Right kidney (tissue), 1 donor: ENCODE data around the gene KCNMA1.
"Not testable (repeated sequence)": the region's sequence is repeated elsewhere in the genome, so short reads cannot be mapped to it uniquely, and the experiment has no call there.

Experiments
- DNase-seq: peaks from one replicate; pipeline ENCODE4 v3.0.0-alpha.2; 2016

KCNMA1 gene

DNA sequence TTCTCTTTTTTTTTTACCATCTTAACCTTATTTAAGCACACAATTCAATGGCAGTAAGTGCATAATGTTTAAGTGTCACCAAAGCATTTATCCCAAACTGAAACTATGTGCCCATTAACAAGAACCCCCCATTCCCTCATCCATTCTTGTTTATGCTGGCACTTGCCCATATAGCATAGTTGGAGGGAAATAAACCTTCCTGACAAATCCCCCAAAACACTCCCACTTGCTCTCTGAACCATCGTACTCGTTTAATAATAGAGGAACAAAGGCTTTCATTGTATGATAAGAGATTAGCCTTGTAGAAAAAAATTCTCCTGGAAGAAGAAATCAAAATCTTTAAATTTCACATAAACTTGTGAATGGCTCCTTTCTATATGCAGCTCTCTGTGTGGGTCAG, 26.4 kb upstream of the KCNMA1 start:
- DNase-seq: no peak

GRCh38 chr10:77661674-77662073, 24.1 kb upstream of the KCNMA1 start:
- DNase-seq: no peak

GRCh38 chr10:77661100-77661499, 23.5 kb upstream of the KCNMA1 start:
- no peak for DNase-seq

GRCh38 chr10:77659046-77659670, 21.6 kb upstream of the KCNMA1 start:
- not testable (repeated sequence) for DNase-seq

DNA sequence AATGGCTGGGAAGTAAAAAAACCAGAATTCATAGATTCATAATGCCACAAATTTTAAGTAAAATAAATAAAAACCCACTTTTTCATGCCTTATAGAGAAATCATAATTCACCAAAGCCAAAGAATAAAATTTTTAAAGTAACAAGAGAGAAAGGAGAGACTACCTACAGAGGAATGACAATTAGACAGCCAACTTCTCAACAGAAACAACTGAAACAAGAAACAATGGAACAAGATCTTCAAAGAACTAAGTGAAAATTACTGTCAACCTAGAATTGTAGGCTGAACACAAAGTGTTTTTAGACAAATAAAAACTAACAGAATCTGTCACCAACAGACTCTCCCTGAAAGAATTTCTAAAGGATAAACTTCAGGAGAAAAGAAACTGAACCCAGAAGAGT, 15.6 kb upstream of the KCNMA1 start:
- DNase-seq: no peak

DNA sequence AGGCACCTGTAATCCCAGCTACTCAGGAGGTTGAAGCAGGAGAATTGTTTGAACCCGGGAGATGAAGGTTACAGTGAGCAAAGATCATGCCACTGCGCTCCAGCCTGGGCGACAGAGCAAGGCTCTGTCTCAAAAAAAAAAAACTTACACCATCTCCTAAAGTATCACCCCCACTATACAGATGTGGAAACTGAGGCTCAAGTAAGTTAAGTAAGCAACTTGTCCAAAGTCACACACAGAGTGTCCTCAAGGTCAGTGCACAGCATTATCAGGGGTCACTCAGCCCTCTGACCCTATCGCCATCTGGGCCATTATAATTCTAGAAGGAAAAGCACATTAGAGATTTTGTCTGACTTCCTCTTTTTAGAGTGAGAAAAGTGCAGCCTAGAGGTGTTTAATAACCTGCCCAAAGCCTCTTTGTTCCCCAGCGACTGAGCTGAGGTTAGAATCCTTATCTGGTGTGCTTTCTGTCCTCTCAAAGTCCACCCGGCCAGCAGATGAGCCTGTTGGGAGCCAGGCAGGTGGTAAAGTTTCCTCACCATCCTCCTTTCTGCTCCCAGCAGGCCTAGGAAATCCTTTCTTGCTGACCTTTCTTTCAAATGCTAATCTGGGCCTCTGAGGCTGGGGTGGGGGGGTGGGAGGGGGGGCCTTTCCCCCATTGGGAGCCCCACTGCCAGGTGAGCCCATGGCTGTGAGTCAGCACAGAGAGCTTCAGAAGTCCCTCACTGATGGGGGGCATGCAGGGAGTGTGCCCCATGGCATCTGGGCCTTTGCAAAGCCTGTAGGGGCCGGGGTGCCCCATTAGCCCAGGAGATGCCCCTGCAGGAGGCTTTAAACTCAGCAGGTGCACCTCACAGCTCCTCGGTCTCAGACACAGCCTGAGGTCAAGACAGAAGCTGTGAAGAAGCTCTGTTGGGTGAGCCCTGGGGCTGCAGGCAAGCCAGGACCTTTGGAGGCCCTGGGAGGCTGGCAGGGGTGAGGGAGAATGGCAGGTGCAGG, 12.0 kb upstream of the KCNMA1 start:
- DNase-seq: no peak

GRCh38 chr10:77648472-77648871, 10.9 kb upstream of the KCNMA1 start:
- no peak for DNase-seq

- no peak for DNase-seq
Measured at GRCh38 chr10:77647543-77648293, 10.1 kb upstream of the KCNMA1 start.

- DNase-seq: no peak
Measured at GRCh38 chr10:77644557-77645243, 7.1 kb upstream of the KCNMA1 start.

DNA sequence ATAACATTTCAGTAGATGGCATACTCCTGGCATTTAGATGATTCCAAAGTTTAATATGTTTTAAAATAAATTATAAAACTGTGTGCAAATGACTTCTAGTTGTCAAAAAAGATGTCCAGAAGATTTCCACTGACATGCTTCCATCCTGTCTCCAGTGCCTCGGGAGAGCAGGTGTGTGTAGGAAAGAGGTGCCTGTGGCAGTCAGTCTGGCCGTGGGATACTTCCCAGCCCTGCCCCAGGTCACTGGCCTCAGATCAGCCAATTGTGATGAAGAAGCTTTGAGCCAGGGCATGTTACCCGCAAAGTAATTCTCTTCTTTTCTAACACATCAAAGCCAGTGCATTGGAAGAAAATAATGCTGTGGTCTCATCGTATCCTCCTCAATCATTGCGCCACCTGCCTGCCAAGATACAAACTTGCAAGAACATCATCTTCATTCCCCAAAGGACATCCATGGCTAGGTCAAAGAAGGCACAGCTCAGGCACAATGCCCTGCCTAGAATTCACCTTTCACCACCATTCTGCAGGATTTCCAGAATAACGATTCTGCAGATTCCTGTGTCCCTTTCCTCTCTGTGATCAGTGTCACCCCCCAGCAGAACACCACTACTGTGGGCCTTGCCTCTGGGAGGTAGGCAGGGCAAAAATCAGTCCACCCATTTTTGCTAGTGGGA, 6.3 kb upstream of the KCNMA1 start:
- DNase-seq: peak; percentile 30

GRCh38 chr10:77641788-77642397, 4.3 kb upstream of the KCNMA1 start:
- DNase-seq: peak; percentile 45

DNA sequence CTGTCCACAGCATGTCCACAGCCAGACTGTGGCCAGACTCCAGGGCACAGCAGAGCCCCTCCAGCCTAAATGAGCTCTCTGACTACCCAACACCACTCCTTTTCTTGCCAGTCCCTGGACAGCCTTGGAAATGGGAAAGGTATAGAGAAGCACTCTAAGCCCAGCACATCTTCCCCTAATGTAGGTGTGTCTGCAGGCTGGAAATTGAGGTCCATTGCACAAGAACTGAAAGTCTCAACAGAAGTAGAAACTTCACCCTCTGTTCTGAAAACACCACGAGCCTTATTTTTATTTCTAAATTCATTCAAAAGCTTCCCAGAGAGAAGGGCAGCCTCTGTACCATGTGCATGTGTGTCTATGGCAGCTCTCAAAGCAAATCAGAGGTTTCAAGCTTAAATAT, 3.7 kb upstream of the KCNMA1 start:
- DNase-seq: no peak

- no peak for DNase-seq
Measured at GRCh38 chr10:77640167-77640566, 2.6 kb upstream of the KCNMA1 start.

GRCh38 chr10:77639756-77640155, 2.1 kb upstream of the KCNMA1 start:
- no peak for DNase-seq

GRCh38 chr10:77638321-77639101, 903 bp upstream of the KCNMA1 start:
- DNase-seq: peak; percentile 82

- DNase-seq: peak; percentile 70
Measured at GRCh38 chr10:77636967-77637531, 559 bp downstream of the KCNMA1 start.

- peak; percentile 23 for DNase-seq
Measured at GRCh38 chr10:77636282-77636966, 1.2 kb downstream of the KCNMA1 start.

DNA sequence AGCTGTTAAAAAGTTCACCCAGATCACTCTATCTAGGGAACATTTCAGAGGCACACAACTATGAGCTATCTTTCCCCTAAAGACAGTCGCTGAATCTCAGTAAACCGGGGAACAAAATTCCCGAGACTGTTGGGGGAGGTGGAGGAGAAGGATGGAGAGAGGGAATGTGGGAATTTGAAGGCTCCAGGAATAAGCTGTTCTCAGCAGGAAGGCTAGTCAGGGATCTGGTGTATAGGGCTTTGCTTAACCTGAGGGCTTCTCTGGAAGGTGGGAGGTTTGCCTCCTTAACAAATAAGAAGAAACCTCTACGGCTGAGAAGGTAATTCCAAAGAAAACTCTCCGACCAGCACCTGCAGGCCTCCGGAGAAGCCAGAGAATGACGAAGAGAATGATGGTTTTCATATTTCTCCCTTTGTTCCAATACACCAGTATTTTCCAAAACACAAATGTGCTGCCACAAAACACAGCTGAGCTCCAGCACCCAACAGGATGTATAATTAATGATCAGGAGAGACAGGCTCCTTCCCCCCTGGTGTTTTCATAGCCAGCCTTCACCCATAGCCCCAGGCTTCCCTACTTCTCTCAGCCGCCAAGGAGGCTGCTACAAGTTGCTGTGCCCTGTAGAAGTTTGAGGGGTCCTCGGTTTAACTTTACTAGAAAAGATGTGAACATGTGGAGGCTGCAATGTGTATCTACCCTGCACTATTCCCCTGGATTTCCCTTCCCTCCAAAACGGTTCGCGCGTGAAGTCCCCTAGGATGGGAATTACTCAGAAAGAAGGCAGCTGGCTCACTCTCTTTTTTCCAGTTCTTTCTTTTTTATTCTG, 2.0 kb downstream of the KCNMA1 start:
- peak; percentile 17 for DNase-seq
